GM13976 (cell line): ENCODE data around the gene LSAMP.

Experiments
- DNase-seq: peaks from one replicate; pipeline ENCODE4 v3.0.0; 2012; ENCODE audit warnings: low spot score
- in situ Hi-C: fragments of 300-500 bp; cut with MboI; formaldehyde crosslinking; loops from one replicate; pipeline ENCODE4 v1.12.0; 2022; ENCODE audit warnings: low sequenced_read_pairs, mixed read lengths, inconsistent platforms; ENCODE audit not compliant: unreplicated experiment
- TF ChIP-seq, protein P1 (sequence below): IDR thresholded peaks from 2 replicates; pipeline ENCODE4 v1.5.1; 2012; ENCODE audit warnings: borderline replicate concordance, mild to moderate bottlenecking; ENCODE audit not compliant: insufficient read depth; ENCODE audit errors: extremely low read depth, missing control alignments, control extremely low read depth

Gene LSAMP

DNA sequence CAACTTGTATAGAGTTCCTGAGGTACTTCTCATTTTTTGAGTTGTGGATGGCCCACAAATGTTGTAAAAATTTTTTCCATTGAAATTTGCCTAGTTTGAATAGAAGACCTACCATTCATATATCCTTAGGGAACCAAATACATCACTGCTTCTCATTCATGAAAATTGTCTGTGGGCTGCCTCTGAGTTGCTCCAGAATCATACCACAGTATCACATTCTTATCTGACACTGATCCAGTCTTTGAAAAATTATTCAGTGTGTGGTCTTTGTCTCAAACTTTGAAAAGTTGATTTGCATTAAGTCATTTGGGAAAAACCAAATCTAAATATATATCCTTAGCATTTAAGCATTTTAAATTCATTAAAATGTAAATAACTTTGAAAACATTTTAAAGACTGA lies 321.1 kb downstream of the LSAMP start:
- in situ Hi-C loops = no loop called here
- DNase-seq = no peak
- TF ChIP-seq, protein P1, sequence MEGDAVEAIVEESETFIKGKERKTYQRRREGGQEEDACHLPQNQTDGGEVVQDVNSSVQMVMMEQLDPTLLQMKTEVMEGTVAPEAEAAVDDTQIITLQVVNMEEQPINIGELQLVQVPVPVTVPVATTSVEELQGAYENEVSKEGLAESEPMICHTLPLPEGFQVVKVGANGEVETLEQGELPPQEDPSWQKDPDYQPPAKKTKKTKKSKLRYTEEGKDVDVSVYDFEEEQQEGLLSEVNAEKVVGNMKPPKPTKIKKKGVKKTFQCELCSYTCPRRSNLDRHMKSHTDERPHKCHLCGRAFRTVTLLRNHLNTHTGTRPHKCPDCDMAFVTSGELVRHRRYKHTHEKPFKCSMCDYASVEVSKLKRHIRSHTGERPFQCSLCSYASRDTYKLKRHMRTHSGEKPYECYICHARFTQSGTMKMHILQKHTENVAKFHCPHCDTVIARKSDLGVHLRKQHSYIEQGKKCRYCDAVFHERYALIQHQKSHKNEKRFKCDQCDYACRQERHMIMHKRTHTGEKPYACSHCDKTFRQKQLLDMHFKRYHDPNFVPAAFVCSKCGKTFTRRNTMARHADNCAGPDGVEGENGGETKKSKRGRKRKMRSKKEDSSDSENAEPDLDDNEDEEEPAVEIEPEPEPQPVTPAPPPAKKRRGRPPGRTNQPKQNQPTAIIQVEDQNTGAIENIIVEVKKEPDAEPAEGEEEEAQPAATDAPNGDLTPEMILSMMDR = no peak

DNA sequence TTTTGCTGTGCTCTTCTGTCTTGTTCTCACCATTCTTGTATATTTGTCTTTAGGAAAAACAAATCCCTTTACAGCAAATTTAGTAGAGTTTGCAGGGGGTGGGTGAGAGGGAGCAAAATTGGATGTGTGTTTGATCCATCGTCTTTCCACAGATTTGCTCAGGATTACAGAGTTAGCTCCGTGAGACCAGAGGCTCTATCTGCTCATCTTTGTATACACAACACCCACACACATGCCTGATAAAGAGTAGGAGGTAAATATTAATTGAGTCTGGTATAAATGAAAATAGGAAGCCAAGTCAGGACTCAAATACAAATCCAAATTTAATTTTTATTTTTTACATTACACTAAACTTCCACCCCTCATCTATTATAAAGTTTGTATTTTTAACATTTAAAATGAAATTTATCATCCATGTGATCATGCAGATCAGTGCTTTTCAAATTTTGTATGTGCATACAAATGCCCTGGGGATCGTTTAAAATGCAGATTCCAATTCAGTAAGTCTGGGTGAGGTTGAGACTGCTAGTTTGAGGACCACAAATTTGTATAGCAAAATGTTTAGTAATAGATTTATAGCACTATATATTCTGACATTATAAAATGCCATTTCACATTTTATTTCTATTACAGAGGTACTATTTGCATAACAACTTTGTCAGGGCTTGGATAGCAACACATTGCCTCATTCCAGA lies 326.7 kb downstream of the LSAMP start:
- no peak for DNase-seq
- in situ Hi-C loops = no loop called here
- TF ChIP-seq, protein P1 = no peak

DNA sequence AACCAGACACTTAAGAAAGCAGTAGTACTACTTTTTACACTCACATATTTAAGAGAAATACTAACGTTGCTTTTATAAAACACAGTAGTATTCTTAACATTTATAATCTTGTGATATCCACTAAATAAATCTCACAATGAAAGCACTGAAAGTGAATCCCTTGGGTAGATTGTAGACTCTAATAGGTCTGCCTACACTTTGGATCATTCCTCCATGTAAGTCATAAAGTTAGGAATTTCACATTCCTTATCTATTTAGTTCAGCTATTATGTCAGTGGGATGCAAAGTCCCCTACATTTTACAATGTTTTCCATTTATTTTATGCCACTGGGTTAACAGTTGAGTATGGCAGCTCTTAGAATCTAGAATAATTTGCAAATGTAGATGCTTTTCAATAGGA lies 330.7 kb downstream of the LSAMP start:
- in situ Hi-C loops = no loop called here
- TF ChIP-seq, protein P1 = no peak
- no peak for DNase-seq

DNA sequence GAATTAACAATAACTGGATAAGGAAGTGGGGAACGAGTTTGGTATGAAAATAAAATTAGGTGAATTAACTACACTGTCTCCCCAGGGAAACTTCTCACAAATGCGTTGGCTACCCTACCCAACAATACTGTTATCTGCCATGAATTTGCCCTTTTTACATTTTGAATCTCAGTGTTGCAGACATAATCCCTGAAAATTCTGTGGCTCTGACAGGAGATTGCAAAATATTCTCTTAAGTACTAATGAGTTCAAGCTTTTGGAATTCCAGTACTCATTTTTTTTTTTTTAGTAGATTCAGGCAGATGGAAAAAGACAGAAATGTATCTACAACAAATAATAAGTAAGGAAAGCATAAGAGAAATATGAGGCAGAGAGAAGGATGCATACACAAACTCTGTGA lies 332.6 kb downstream of the LSAMP start:
- TF ChIP-seq, protein P1 = no peak
- no peak for DNase-seq
- in situ Hi-C loops = no loop called here

DNA sequence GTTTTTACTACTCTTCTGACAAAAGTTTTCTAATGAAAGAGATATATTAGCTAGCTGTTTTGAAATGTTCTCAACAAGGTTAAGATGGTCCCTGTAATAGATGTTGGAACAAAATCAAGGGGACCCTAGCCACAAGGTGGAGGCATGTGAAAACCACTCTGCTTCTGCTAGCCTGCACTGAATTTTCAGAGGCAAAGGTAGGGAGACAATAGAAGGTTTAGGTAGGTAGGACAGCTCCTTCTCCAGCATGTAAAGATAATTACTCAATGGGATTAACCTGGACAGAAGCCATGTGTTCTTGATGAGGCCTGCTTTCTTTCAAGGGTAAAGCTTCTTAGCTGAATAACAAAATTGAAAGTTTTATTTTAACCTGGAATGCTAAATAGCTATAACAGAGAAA lies 333.5 kb downstream of the LSAMP start:
- in situ Hi-C loops = no loop called here
- DNase-seq = no peak
- TF ChIP-seq, protein P1 = no peak

DNA sequence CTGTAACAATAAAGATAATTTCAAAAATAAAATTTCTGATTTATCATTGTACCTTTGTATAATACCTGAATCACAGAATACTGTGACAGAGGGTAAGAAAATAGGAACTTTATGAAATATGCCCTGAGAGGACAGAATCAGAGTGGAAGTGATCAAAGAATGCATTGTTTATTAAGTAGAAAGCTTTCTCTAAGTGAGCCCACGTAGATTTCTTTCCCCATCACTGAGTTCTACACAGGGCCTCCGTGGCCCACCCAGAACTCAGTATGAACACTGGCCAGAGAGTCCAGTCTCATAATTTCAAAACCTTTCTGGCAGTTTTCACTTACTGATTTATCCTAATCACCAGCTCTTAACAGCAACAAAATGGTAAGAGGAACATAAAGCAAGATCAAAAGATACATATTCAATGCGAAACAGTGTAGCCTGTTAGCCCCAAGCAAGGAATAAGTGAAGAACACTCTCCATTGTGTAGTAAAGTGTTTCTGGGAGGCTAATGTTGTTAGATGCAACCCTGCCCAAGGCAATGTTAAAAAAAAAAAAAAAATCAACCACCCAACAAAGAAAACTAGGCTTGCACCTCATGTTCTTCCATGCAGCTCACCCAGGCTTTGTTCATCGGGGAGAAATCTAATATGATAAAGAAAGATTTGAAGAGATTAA lies 341.3 kb downstream of the LSAMP start:
- no peak for DNase-seq
- in situ Hi-C loops = no loop called here
- TF ChIP-seq, protein P1 = no peak

DNA sequence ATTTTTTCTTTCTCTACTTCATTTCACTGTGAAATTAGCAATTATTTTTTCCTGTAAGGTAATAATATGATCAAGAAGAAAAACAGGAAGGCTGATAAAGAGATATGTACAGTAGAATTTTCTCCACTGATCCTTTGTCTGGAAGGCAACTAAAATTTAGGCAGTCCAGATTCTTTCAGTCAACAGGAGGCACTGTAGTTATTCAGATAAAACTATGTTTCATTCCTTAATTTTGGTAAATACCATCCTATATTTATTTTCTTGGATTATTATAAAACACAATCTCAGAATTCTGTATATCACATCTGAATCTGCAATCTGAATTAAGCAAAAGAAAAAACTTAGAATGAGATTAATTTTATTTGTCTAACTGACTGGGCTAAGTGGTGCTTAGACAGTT lies 343.2 kb downstream of the LSAMP start:
- DNase-seq = no peak
- in situ Hi-C loops = no loop called here
- TF ChIP-seq, protein P1 = no peak
